OCI-LY1 (cell line): Measurements from ENCODE around the gene CCL2.

Experiments
- EZH2 ChIP-seq: fragments of 200-600 bp; sonication (generic), shearing (Covaris generic); IDR thresholded peaks from 2 replicates; pipeline ENCODE4 v1.8.0; 2017; ENCODE audit warnings: borderline replicate concordance, mixed run types, mild to moderate bottlenecking, antibody characterized with exemption, low read length, moderate library complexity, mixed read lengths
- TF ChIP-seq, protein P1 (sequence below): fragments of 200-600 bp; sonication (generic), shearing (Covaris generic); IDR thresholded peaks from 2 replicates; pipeline ENCODE4 v1.5.1; 2017; ENCODE audit warnings: mild to moderate bottlenecking, antibody characterized with exemption, low read length, moderate library complexity, mixed read lengths

DNA sequence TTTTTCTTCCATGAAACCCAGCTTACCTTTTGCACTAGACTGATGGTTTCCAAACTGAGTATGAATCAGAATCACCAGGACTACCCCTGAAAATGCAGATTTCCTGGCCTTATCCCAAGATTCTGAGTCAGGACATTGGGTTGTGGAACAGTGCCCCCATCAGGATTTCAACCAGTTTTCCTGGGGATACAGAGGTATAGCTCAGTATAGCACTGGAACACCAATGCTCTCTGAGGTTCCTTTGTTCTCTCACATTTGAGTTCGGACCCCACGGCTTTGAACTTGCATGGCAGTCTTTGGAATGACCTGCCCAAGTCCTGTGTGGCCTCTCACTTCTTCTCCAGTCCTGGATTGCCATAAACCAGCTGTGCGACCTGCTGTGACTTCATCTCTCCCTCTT is 51.4 kb downstream of the CCL2 start:
- TF ChIP-seq, protein P1, sequence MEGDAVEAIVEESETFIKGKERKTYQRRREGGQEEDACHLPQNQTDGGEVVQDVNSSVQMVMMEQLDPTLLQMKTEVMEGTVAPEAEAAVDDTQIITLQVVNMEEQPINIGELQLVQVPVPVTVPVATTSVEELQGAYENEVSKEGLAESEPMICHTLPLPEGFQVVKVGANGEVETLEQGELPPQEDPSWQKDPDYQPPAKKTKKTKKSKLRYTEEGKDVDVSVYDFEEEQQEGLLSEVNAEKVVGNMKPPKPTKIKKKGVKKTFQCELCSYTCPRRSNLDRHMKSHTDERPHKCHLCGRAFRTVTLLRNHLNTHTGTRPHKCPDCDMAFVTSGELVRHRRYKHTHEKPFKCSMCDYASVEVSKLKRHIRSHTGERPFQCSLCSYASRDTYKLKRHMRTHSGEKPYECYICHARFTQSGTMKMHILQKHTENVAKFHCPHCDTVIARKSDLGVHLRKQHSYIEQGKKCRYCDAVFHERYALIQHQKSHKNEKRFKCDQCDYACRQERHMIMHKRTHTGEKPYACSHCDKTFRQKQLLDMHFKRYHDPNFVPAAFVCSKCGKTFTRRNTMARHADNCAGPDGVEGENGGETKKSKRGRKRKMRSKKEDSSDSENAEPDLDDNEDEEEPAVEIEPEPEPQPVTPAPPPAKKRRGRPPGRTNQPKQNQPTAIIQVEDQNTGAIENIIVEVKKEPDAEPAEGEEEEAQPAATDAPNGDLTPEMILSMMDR, result no peak
- no peak for TF ChIP-seq EZH2
